ENCODE measurements around the gene ZNF76. TPM values are rescaled to one million over a fixed set of nuclear protein-coding genes. Genes with fewer than 3 reads are reported as not detected.

Gene ZNF76
- total RNA-seq, 1 donor from 2014 or later, result 31.3 TPM

DNA sequence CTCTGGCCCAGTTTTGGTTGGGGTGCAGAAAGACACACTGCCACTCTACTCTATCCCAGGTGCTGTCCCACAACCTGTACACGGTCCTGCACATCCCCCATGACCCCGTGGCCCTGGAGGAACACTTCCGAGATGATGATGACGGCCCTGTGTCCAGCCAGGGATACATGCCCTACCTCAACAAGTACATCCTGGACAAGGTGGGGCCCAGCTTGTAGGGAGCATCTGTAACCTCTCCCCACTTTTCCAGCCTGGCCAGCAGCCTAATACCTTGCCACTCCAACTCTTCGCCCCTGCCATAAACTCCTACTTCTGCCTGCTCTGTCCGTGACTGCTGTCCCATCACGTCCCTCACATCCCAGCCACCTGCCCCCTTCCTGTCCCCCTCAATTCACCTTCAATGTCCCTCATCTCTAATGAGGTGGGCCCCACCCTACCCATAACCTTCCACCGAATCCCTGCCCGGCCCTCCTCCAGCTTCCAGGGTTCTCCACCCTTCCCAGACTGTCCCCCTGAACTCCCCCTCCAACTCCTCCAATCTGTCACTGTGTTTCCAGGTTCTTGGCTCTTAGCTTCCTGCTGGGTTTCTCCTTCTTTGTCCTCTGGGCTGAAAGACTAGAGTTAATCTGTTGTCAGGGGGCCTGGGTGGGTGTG is 50.2 kb downstream of the ZNF76 start:
- Histone ChIP-seq H3K36me3 (no peaks in the 10 kb centered on the region), H3K9me3 (no peaks in the 10 kb centered on the region), H3K4me1 (peaks cover 12% of the 10 kb centered on the region), H3K4me3 (no peak overlapping the region), H3K27ac (no peak overlapping the region), H3K27me3 (no peaks in the 10 kb centered on the region)
- no peak for DNase-seq
- ATAC-seq, result no peak
- intact Hi-C loops (cut with DNase I), result no loop called here
- TF ChIP-seq, protein P1, sequence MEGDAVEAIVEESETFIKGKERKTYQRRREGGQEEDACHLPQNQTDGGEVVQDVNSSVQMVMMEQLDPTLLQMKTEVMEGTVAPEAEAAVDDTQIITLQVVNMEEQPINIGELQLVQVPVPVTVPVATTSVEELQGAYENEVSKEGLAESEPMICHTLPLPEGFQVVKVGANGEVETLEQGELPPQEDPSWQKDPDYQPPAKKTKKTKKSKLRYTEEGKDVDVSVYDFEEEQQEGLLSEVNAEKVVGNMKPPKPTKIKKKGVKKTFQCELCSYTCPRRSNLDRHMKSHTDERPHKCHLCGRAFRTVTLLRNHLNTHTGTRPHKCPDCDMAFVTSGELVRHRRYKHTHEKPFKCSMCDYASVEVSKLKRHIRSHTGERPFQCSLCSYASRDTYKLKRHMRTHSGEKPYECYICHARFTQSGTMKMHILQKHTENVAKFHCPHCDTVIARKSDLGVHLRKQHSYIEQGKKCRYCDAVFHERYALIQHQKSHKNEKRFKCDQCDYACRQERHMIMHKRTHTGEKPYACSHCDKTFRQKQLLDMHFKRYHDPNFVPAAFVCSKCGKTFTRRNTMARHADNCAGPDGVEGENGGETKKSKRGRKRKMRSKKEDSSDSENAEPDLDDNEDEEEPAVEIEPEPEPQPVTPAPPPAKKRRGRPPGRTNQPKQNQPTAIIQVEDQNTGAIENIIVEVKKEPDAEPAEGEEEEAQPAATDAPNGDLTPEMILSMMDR (IDR thresholded peaks at IDR 0.05), result no peak

DNA sequence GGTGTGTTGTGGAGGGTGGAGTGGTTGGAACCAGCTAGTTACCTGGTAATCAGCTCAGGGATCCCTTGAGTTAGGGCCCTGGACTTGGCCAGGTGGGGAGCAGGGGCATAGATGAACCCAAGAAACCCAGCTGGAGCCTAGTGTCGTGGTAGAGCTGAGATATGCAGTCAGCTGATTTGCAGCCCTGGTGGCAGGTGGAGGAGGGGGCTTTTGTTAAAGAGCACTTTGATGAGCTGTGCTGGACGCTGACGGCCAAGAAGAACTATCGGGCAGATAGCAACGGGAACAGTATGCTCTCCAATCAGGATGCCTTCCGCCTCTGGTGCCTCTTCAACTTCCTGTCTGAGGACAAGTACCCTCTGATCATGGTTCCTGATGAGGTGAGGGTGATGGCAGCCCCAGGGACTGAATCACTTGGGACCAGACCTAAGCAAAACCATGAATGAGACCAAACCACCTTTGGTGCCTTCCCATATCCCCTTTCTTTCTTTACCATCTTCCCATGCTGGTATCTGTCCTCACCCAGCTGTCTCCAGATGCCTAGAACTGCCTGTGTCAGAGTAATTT is 50.8 kb downstream of the ZNF76 start:
- ATAC-seq, result peak; percentile 23
- TF ChIP-seq, protein P1 (IDR thresholded peaks at IDR 0.05), result no peak
- intact Hi-C loops (cut with DNase I), result no loop called here
- Histone ChIP-seq H3K27ac (peak overlapping the region; percentile 17), H3K27me3 (no peaks in the 10 kb centered on the region), H3K4me1 (peaks cover 12% of the 10 kb centered on the region), H3K9me3 (no peaks in the 10 kb centered on the region), H3K4me3 (no peak overlapping the region), H3K36me3 (no peaks in the 10 kb centered on the region)
- no peak for DNase-seq

DNA sequence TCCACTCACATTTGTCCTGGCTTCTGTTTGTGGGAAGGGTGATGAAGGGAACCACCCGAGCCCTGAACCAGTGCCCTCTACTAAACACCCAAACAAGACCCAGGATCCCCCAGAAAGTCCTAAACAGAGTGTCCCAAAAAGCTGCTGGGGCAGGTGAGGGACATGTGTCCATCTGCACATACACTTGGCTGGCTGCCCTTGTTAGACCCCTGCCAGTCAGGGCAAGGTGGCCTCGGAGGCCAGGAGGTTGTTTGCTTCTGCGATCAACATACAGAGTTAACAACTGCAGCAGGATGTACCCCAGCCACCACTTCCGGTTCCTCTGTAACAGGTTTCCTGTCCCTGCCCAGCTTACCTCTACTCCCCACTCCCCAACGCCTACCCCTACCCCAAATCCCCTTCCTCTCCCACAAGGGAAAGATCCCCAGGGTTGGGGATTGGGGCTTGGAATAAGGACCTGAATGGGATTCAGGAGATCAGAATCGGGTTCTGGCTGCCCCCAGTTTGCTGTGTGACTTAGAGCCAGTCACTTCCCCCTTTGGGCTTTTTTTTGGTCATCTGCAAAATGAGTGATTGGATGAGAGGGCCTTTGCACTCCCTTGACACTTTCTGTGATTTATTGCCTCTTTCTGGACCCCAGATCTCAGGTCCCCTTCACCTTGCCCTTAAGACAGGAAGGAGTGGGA is 52.0 kb downstream of the ZNF76 start:
- no peaks in the 10 kb centered on the region for H3K36me3 ChIP-seq
- ATAC-seq (peak; percentile 45), DNase-seq (no peak)
- no peaks in the 10 kb centered on the region for H3K27me3 ChIP-seq
- no peak overlapping the region for H3K4me3 ChIP-seq
- no peaks in the 10 kb centered on the region for H3K9me3 ChIP-seq
- peak overlapping the region; percentile 65 for H3K27ac ChIP-seq
- peaks cover 12% of the 10 kb centered on the region for H3K4me1 ChIP-seq
- TF ChIP-seq, protein P1 (IDR thresholded peaks at IDR 0.05), result no peak
- intact Hi-C loops (cut with DNase I), result no loop called here

DNA sequence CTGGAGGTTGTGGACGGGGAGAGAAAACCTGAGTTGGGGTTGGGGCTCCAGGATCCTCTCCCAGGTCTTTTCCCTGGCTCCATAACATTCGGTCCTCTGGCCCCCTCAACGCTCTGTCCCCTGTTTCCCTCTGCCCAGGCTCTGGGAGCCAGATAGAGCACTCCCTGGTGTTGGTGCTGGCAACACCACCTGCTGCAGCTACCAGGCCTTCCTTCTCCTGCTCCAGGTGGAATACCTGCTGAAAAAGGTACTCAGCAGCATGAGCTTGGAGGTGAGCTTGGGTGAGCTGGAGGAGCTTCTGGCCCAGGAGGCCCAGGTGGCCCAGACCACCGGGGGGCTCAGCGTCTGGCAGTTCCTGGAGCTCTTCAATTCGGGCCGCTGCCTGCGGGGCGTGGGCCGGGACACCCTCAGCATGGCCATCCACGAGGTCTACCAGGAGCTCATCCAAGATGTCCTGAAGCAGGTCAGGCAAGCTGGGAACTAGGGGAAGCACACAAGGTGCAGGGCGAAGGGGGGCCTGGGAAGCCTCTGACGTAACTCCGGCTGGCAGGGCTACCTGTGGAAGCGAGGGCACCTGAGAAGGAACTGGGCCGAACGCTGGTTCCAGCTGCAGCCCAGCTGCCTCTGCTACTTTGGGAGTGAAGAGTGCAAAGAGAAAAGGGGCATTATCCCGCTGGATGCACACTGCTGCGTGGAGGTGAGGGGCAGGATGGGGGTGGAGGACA is 52.7 kb downstream of the ZNF76 start:
- Histone ChIP-seq H3K9me3 (no peaks in the 10 kb centered on the region), H3K4me1 (peaks cover 12% of the 10 kb centered on the region), H3K27me3 (no peaks in the 10 kb centered on the region), H3K27ac (peak overlapping the region; percentile 65), H3K36me3 (no peaks in the 10 kb centered on the region), H3K4me3 (no peak overlapping the region)
- TF ChIP-seq, protein P1 (IDR thresholded peaks at IDR 0.05), result no peak
- DNase-seq, result no peak
- no peak for ATAC-seq
- intact Hi-C loops (cut with DNase I), result no loop called here

DNA sequence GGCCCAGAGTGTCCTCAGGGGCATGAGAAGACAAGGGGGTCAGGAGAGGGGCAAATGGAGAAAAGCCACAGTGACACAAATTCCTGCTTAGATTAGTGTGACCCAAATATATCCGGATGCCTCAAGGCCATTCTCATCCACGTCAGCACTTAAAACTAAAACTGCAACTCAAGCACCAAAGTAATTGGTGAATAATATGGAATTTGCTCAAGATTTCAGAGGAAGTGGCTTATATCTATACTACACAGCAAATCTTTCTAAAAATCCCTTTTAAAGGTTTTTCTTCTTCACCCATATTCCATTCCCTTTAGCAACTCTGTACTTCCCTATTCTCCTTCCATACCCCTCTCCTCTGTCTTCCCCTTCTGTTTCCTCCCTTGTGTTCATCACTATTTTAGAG is 53.3 kb downstream of the ZNF76 start:
- ATAC-seq, result no peak
- DNase-seq, result no peak
- no peaks in the 10 kb centered on the region for H3K9me3 ChIP-seq
- TF ChIP-seq, protein P1 (IDR thresholded peaks at IDR 0.05), result no peak
- no peak overlapping the region for H3K4me3 ChIP-seq
- no peaks in the 10 kb centered on the region for H3K27me3 ChIP-seq
- intact Hi-C loops (cut with DNase I), result no loop called here
- H3K4me1 ChIP-seq, result peaks cover 12% of the 10 kb centered on the region
- H3K27ac ChIP-seq, result no peak overlapping the region
- no peaks in the 10 kb centered on the region for H3K36me3 ChIP-seq
